ENCODE results near the gene NLRC5. TPM values are rescaled to one million over a fixed set of nuclear protein-coding genes. Genes with fewer than 3 reads are reported as not detected.

NLRC5 gene
- total RNA-seq, 2 donors from 2014 or later: 78.1 to 79.7 TPM

- no peak overlapping the region for H3K4me3 ChIP-seq
- TF ChIP-seq CTCF (IDR thresholded peaks at IDR 0.05): no peak
- no peaks in the 10 kb centered on the region for H3K27me3 ChIP-seq
- no peak overlapping the region for H3K9ac ChIP-seq (ENCODE audit: low read depth in 2 of 2, low read length in 2 of 2)
- intact Hi-C loops (cut with DNase I): loop anchor here (10.0 kb wide), 1 partner anchor 166 kb away; the partner anchor contains the start of gene SLC12A3
- no peak overlapping the region for H3K27ac ChIP-seq
- H3K9me3 ChIP-seq: no peaks in the 10 kb centered on the region
- no peaks in the 10 kb centered on the region for H3K4me1 ChIP-seq
- DNase-seq: no peak
- H3K36me3 ChIP-seq: no peaks in the 10 kb centered on the region
These were observed 41.8 kb downstream of the NLRC5 start for GRCh38 chr16:57031156-57031555.

GRCh38 chr16:57032346-57032745 lies 43.0 kb downstream of the NLRC5 start:
- no peaks in the 10 kb centered on the region for H3K9me3 ChIP-seq
- no peak for DNase-seq
- H3K27me3 ChIP-seq: no peaks in the 10 kb centered on the region
- no peak overlapping the region for H3K27ac ChIP-seq
- no peak overlapping the region for H3K9ac ChIP-seq (ENCODE audit: low read depth in 2 of 2, low read length in 2 of 2)
- H3K36me3 ChIP-seq: no peaks in the 10 kb centered on the region
- no peaks in the 10 kb centered on the region for H3K4me1 ChIP-seq
- no peak overlapping the region for H3K4me3 ChIP-seq
- no peak for TF ChIP-seq CTCF (IDR thresholded peaks at IDR 0.05)
- intact Hi-C loops (cut with DNase I): loop anchor here (10.0 kb wide), 1 partner anchor 168 kb away; the partner anchor contains the start of gene SLC12A3

GRCh38 chr16:57032931-57033330 lies 43.6 kb downstream of the NLRC5 start:
- DNase-seq: no peak
- no peak for TF ChIP-seq CTCF (IDR thresholded peaks at IDR 0.05)
- intact Hi-C loops (cut with DNase I): loop anchor here (10.0 kb wide), 1 partner anchor 168 kb away; the partner anchor contains the start of gene SLC12A3
- Histone ChIP-seq H3K27ac (no peak overlapping the region), H3K27me3 (no peaks in the 10 kb centered on the region), H3K4me1 (no peaks in the 10 kb centered on the region), H3K9ac (ENCODE audit: low read depth in 2 of 2, low read length in 2 of 2) (no peak overlapping the region), H3K36me3 (no peaks in the 10 kb centered on the region), H3K9me3 (no peaks in the 10 kb centered on the region), H3K4me3 (no peak overlapping the region)

GRCh38 chr16:57036315-57036714 lies 47.0 kb downstream of the NLRC5 start:
- no peaks in the 10 kb centered on the region for H3K9me3 ChIP-seq
- H3K36me3 ChIP-seq: no peaks in the 10 kb centered on the region
- H3K27me3 ChIP-seq: no peaks in the 10 kb centered on the region

GRCh38 chr16:57036945-57037344 lies 47.6 kb downstream of the NLRC5 start:
- no peaks in the 10 kb centered on the region for H3K9me3 ChIP-seq
- no peaks in the 10 kb centered on the region for H3K27me3 ChIP-seq
- no peak overlapping the region for H3K9ac ChIP-seq (ENCODE audit: low read depth in 2 of 2, low read length in 2 of 2)
- no peak overlapping the region for H3K27ac ChIP-seq
- DNase-seq: no peak
- H3K4me1 ChIP-seq: no peaks in the 10 kb centered on the region
- intact Hi-C loops (cut with DNase I): loop anchor here (10.0 kb wide), 1 partner anchor 172 kb away; the partner anchor contains the start of gene SLC12A3
- no peaks in the 10 kb centered on the region for H3K36me3 ChIP-seq
- no peak for TF ChIP-seq CTCF (IDR thresholded peaks at IDR 0.05)
- H3K4me3 ChIP-seq: no peak overlapping the region

More at GRCh38 chr16:57036315-57036714, 47.0 kb downstream of the NLRC5 start:
- intact Hi-C loops (cut with DNase I): loop anchor here (10.0 kb wide), 1 partner anchor 172 kb away; the partner anchor contains the start of gene SLC12A3
- H3K9ac ChIP-seq (ENCODE audit: low read depth in 2 of 2, low read length in 2 of 2): no peak overlapping the region
- no peak overlapping the region for H3K4me3 ChIP-seq
- H3K4me1 ChIP-seq: no peaks in the 10 kb centered on the region
- no peak overlapping the region for H3K27ac ChIP-seq
- TF ChIP-seq CTCF (IDR thresholded peaks at IDR 0.05): no peak
- DNase-seq: no peak
